Karpas-422 (cell line): ENCODE data around the gene IL17RC. TPM values are rescaled to one million over a fixed set of nuclear protein-coding genes. Genes with fewer than 3 reads are reported as not detected.
"Not testable (repeated sequence)": the region's sequence is repeated elsewhere in the genome, so short reads cannot be mapped to it uniquely, and the experiment has no call there.

Source experiments
- DNase-seq: peaks from one replicate; pipeline ENCODE4 v3.0.0-alpha.2; 2015
- H2AFZ ChIP-seq: fragments of 200-600 bp; sonication (generic); 2 replicates; pipeline ENCODE4 v1.6.1; 2014; ENCODE audit warnings: antibody characterized with exemption, low read length, mixed read lengths
- H3K27ac ChIP-seq: fragments of 200-600 bp; sonication (generic); 2 replicates; pipeline ENCODE4 v1.5.1; 2014; ENCODE audit warnings: mild to moderate bottlenecking, low read length, moderate library complexity
- H3K27me3 ChIP-seq: fragments of 200-600 bp; sonication (generic); 2 replicates; pipeline ENCODE4 v1.6.1; 2014; ENCODE audit warnings: low read length, mixed read lengths
- H3K36me3 ChIP-seq: fragments of 200-600 bp; sonication (generic); 2 replicates; pipeline ENCODE4 v1.6.1; 2014; ENCODE audit warnings: low read length, mixed read lengths; ENCODE audit not compliant: insufficient read depth
- H3K4me1 ChIP-seq: fragments of 200-600 bp; sonication (generic); 2 replicates; pipeline ENCODE4 v1.6.1; 2014; ENCODE audit warnings: mild to moderate bottlenecking, low read length, mixed read lengths
- H3K4me2 ChIP-seq: fragments of 200-600 bp; sonication (generic); 2 replicates; pipeline ENCODE4 v1.6.1; 2014; ENCODE audit warnings: low read length, low read depth, mild to moderate bottlenecking; ENCODE audit not compliant: poor library complexity, severe bottlenecking
- H3K4me3 ChIP-seq: fragments of 200-600 bp; sonication (generic); 2 replicates; pipeline ENCODE4 v1.5.1; 2014; ENCODE audit warnings: mild to moderate bottlenecking, antibody characterized with exemption, low read length, mixed read lengths
- H3K79me2 ChIP-seq: fragments of 200-600 bp; sonication (generic); 2 replicates; pipeline ENCODE4 v1.6.1; 2014; ENCODE audit warnings: mild to moderate bottlenecking, low read length, mixed read lengths
- H3K9ac ChIP-seq: fragments of 200-600 bp; sonication (generic); 2 replicates; pipeline ENCODE4 v1.6.0; 2014; ENCODE audit warnings: low read length
- H3K9me2 ChIP-seq: fragments of 200-600 bp; sonication (generic), shearing (Covaris generic); replicated peaks from 2 replicates; pipeline ENCODE4 v1.6.0; 2014; ENCODE audit warnings: mild to moderate bottlenecking, low read length, moderate library complexity; ENCODE audit not compliant: insufficient read depth
- H3K9me3 ChIP-seq: fragments of 300-700, 200-600 bp; sonication (generic); 2 replicates; pipeline ENCODE4 v1.6.1; 2014; ENCODE audit warnings: low read length, mixed read lengths
- H4K20me1 ChIP-seq: fragments of 200-600 bp; sonication (generic); 2 replicates; pipeline ENCODE4 v1.6.1; 2014; ENCODE audit warnings: mild to moderate bottlenecking, antibody characterized with exemption, low read length, low read depth; ENCODE audit not compliant: insufficient read depth
- total RNA-seq: library from RNA; depleted of rRNA; stranded (reverse); fragments of >200 nt; shearing (Covaris generic); gene quantifications from 2 replicates; pipeline ENCODE4 v1.2.3, GENCODE V29; 2014; ENCODE audit warnings: low replicate concordance

Gene IL17RC
- total RNA-seq, 1 experiment from 2014 or later = 2.5 TPM

- peaks cover 1% of the 10 kb centered on the region for H3K36me3 ChIP-seq
- H3K9me3 ChIP-seq = no peaks in the 10 kb centered on the region
- DNase-seq = no peak
- H2AFZ ChIP-seq = no peak overlapping the region
- H3K27me3 ChIP-seq = no peaks in the 10 kb centered on the region
- H3K27ac ChIP-seq = no peak overlapping the region
- no peaks in the 10 kb centered on the region for H3K9me2 ChIP-seq
- no peak overlapping the region for H3K4me3 ChIP-seq
- no peaks in the 10 kb centered on the region for H4K20me1 ChIP-seq
- no peak overlapping the region for H3K4me2 ChIP-seq
- no peaks in the 10 kb centered on the region for H3K4me1 ChIP-seq
- H3K79me2 ChIP-seq = no peaks in the 10 kb centered on the region
- H3K9ac ChIP-seq = no peak overlapping the region
Measured at GRCh38 chr3:9898467-9899241, 18.2 kb upstream of the IL17RC start.

DNA sequence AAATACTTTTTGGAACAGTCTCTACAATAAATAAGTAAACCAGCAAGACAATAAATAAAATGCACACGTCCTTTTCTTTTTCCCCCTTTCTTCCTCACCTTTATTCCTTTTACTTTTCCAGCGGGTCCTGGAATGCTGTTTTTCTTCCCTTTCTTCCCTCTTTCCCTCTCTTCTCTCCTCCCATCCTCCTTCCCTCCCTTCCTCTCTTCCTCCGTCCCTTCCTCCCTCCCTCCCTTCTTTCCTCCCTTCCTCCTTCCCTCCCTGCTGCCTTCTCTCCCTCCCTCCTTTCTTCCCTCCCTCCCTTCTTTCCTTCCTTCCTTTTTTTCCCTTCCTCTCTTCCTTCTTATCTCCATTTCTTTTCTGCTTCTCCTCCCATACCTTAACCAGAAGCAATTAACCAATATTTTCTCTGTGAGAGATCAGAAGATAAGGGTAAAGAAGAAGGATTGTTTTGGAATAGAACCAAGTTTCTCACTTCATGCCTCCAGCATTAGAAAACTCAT lies 17.6 kb upstream of the IL17RC start:
- Histone ChIP-seq H3K36me3 (no peaks in the 10 kb centered on the region), H3K27ac (no peak overlapping the region), H3K9me3 (no peaks in the 10 kb centered on the region), H2AFZ (no peak overlapping the region), H3K9me2 (no peaks in the 10 kb centered on the region), H4K20me1 (no peaks in the 10 kb centered on the region), H3K4me3 (no peak overlapping the region), H3K4me1 (no peaks in the 10 kb centered on the region), H3K79me2 (no peaks in the 10 kb centered on the region), H3K9ac (no peak overlapping the region), H3K27me3 (no peaks in the 10 kb centered on the region), H3K4me2 (no peak overlapping the region)
- no peak for DNase-seq

GRCh38 chr3:9900965-9901415 lies 15.9 kb upstream of the IL17RC start:
- not testable (repeated sequence) for H4K20me1 ChIP-seq, H3K27me3 ChIP-seq, H3K9me3 ChIP-seq, DNase-seq, H3K4me3 ChIP-seq, H3K36me3 ChIP-seq, H3K9me2 ChIP-seq, H3K9ac ChIP-seq, H3K79me2 ChIP-seq, H3K4me2 ChIP-seq, H3K27ac ChIP-seq, H3K4me1 ChIP-seq, H2AFZ ChIP-seq

- no peaks in the 10 kb centered on the region for H3K9me2 ChIP-seq
- no peak overlapping the region for H3K4me2 ChIP-seq
Measured at GRCh38 chr3:9901967-9902366, 14.9 kb upstream of the IL17RC start.

DNA sequence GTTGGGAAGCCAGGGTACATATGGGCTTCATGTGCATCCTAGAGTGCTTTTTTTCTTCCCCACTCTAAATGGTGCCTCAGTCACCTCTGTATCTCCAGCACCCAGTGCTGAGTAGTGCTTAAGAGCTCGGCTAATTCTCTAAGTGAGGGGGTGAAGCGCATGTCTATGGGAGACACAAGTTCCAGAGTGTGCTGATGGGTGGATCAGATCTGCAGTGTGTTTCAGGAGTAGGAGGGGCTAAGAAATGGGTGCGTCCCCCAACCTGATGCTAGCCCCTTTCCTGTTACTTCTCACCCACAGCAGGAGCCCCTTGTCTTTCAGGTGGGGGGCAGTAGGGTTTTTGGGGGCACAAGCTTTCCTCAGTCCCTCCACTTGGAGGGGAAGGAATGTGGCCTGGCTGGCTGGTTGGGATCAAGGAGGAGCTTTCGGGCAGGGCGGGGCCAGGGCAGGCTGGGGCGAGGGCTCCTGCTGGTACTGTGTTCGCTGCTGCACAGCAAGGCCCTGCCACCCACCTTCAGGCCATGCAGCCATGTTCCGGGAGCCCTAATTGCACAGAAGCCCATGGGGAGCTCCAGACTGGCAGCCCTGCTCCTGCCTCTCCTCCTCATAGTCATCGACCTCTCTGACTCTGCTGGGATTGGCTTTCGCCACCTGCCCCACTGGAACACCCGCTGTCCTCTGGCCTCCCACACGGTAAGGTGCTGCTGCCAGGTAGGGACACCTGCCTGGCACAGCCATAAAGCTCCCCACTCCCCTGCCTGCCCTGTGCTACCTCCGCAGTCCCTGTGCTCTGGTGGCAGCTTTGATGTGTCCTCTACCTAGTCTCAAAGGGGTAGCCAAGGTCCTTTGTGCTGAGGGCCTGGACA lies 14.3 kb upstream of the IL17RC start, which contains the start of gene IL17RE:
Gene IL17RE (plus strand): TSS at position 477 of the 866 bp plus-strand sequence. CDS start 85 bp downstream, at position 562.
- H3K9me3 ChIP-seq = no peaks in the 10 kb centered on the region
- no peaks in the 10 kb centered on the region for H4K20me1 ChIP-seq
- no peaks in the 10 kb centered on the region for H3K9me2 ChIP-seq
- H3K4me1 ChIP-seq = no peaks in the 10 kb centered on the region
- H3K36me3 ChIP-seq = no peaks in the 10 kb centered on the region
- no peak within 1 kb of the TSS for H2AFZ ChIP-seq
- no peak within 1 kb of the TSS for H3K4me2 ChIP-seq
- no peak within 1 kb of the TSS for H3K9ac ChIP-seq
- no peak within 1 kb of the TSS for H3K4me3 ChIP-seq
- H3K27ac ChIP-seq = no peak within 1 kb of the TSS
- H3K79me2 ChIP-seq = no peaks in the 10 kb centered on the region
- no peak for DNase-seq
- no peaks in the 10 kb centered on the region for H3K27me3 ChIP-seq

More at GRCh38 chr3:9901967-9902366, 14.9 kb upstream of the IL17RC start:
- Histone ChIP-seq H4K20me1 (no peaks in the 10 kb centered on the region), H3K9ac (no peak overlapping the region), H3K4me1 (no peaks in the 10 kb centered on the region), H3K9me3 (no peaks in the 10 kb centered on the region), H3K27ac (no peak overlapping the region), H3K36me3 (no peaks in the 10 kb centered on the region), H3K79me2 (no peaks in the 10 kb centered on the region), H3K4me3 (no peak overlapping the region), H3K27me3 (no peaks in the 10 kb centered on the region), H2AFZ (no peak overlapping the region)
- no peak for DNase-seq

DNA sequence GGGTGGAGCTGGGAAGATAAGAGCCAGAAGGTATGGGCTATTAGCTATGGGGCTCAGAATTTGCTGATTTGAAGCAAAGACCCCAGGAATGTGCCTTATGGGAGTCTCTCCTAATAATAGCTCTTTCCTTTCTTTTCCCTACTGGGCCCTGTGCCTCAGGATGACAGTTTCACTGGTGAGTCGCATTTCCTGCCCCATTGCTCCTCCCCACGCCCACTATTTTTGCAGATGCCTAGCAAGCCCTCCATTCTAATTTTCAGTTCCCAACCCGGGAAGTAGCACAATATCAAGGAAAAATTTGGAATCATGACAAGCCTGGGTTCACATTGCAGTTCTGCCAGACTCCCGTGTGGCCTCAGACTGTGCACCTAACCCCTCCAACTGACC lies 13.7 kb upstream of the IL17RC start:
- Histone ChIP-seq H3K9me2 (no peaks in the 10 kb centered on the region), H4K20me1 (no peaks in the 10 kb centered on the region), H3K27ac (no peak overlapping the region), H2AFZ (no peak overlapping the region), H3K27me3 (no peaks in the 10 kb centered on the region), H3K36me3 (no peaks in the 10 kb centered on the region), H3K9ac (no peak overlapping the region), H3K4me2 (no peak overlapping the region), H3K4me3 (no peak overlapping the region), H3K79me2 (no peaks in the 10 kb centered on the region), H3K4me1 (no peaks in the 10 kb centered on the region), H3K9me3 (no peaks in the 10 kb centered on the region)
- DNase-seq = no peak

- Histone ChIP-seq H3K36me3 (no peaks in the 10 kb centered on the region), H3K9ac (no peak overlapping the region), H2AFZ (no peak overlapping the region), H3K9me2 (no peaks in the 10 kb centered on the region), H3K4me3 (no peak overlapping the region), H3K27ac (no peak overlapping the region), H4K20me1 (no peaks in the 10 kb centered on the region), H3K4me1 (no peaks in the 10 kb centered on the region), H3K27me3 (no peaks in the 10 kb centered on the region), H3K9me3 (no peaks in the 10 kb centered on the region), H3K79me2 (no peaks in the 10 kb centered on the region), H3K4me2 (no peak overlapping the region)
- DNase-seq = no peak
Measured at GRCh38 chr3:9903904-9904303, 13.0 kb upstream of the IL17RC start.

GRCh38 chr3:9906480-9906879 lies 10.4 kb upstream of the IL17RC start:
- Histone ChIP-seq H3K4me3 (no peak overlapping the region), H4K20me1 (no peaks in the 10 kb centered on the region), H3K9me3 (no peaks in the 10 kb centered on the region), H3K27me3 (no peaks in the 10 kb centered on the region), H3K79me2 (no peaks in the 10 kb centered on the region), H3K27ac (no peak overlapping the region), H3K4me2 (no peak overlapping the region), H3K9me2 (no peaks in the 10 kb centered on the region), H3K36me3 (no peaks in the 10 kb centered on the region), H2AFZ (no peak overlapping the region), H3K4me1 (no peaks in the 10 kb centered on the region), H3K9ac (no peak overlapping the region)
- DNase-seq = no peak
